ENCODE results near the gene A4GNT. TPM values are rescaled to one million over a fixed set of nuclear protein-coding genes. Genes with fewer than 3 reads are reported as not detected.
"Not testable (repeated sequence)": the region's sequence is repeated elsewhere in the genome, so short reads cannot be mapped to it uniquely, and the experiment has no call there.

A4GNT gene
- polyA plus RNA-seq, 4 donors: 0.78 to 1.7 (median 1.3) TPM

DNA sequence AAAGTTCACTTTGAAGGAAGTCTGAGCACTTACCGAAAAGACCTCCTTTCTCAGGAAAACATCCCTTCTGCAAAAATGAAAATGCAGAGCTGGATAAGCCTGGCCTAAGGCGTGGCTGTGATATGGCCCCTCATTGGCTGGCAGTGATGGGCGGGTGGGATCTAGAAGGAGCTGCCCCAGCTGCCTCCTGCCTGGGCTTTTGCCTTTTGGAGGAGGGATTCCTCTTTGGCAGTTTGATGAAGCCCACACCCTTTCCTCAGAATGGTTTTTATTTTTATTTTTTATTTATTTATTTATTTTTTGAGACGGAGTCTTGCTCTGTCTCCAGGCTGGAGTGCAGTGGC lies 12.8 kb downstream of the A4GNT start:
- no peak for DNase-seq (ENCODE audit: low read depth in 4 of 4, low spot score in 3 of 4)

DNA sequence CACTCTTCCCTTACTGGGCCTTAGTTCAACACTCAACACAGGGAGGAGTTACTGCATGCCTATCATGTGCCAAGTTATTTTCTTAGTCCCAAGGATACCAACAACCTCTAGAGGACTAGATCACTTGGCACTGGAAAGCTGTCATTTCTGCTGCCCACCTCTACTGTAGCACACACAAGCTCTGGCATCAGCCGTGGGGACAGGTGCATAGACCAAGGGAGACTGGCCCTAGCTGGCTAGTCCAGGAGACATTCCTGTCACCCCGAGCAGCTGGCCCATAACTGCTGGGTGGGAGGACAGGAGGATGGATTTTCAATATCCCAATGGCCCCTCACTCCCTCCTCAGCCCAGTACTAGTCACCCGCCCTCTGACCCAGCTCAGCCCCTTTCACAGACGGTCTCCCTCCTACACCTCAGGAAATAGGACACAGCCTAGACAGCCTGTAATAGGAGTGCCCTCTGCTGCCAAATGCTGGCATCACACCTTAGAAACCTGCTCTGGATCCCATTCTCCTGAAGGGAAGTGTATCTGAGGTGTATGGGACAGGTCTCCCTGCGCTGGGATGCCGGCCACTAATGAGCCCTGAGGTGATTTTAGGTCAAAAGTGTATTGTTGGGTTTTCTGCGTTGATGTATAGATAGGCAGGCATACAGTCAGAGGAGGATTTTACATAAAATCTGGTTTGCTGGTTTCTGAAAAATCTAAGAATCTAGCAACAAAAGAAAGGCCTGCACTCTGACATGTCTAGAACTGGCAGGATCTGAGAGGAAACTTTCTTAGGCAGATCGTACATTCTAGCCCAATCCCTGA lies 13.4 kb downstream of the A4GNT start:
- peak; percentile 44 to 56 (median 52) for DNase-seq (ENCODE audit: low read depth in 4 of 4, low spot score in 3 of 4)

DNA sequence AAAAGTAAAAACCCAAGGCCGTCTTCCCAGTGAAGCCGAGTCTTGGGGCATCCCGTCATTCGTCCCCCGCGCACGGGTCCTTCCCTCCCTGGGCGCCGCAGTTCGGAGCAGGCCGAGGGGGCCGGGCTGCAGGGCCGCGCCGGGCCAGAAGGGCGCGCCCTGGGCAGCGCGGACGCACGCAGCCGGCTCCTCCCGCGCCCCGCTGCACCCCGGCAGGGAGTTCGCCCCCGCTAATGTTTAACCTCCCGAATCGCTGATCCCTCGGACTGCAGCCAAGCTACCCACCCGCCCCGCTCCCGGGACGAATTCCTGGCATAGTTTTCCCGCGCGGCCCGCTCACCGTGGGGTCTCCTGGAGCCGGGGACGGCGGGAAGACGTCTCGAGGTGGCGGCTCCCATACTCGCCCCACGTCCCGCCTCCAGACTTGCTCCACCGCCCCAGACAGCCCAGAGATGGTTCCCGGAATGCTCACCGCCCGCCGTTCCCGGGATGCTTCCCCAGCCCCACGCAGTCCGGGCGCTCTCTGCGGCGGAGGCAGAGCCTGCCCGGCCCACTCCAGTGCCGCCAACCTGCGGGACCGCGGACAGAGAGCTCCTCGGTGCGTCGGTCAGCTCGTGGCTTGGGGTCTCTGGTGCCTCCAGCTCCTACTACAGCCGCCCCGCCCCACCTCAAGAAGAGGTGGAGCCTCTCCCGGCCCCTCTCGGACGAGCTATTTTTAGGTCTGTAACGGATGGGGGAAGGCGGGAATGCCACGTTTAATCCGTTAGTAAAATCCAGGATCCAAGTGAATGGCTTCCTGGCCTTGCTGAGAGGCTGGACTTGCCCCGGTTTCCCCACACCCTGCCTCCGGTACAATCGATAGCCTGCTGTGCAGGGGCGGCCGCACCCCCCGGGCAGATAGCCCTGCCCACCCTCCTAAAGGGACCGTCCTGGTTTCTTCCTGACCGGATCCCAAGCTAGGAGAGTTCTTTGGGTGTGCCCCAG lies 16.9 kb downstream of the A4GNT start, which contains the start of gene DZIP1L:
DZIP1L (minus strand) TSS at position 621 of the 984 bp plus-strand sequence. CDS start 11,637 bp downstream, outside the sequence.
- DNase-seq (ENCODE audit: low read depth in 4 of 4, low spot score in 3 of 4): peak; percentile 44 to 70 (median 60)

DNA sequence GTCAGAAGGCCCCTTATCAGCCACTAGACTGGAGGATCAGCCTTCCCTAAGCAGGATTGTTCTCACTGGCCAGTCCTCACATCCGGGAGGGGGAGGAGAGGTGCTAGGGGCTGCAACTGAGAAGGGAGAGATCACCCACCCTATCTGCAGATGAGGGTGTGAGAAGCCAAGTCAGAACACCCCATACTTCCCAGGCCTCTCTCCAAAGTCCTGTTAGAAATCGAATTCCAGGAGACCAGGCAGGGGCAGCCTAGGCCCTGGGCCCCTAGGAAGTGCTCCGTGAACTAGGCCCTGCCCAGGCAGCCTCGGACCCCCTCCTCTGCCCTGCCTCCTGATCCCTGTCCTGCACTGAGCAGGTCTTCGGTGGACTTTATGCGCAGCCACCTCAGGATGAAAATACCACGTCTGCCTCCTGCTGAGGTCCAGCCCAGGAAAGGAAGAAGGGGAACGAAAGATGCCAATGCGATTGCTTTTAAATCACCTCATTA lies 17.7 kb downstream of the A4GNT start:
- peak in 1 of 4 donors; percentile 26 for DNase-seq (ENCODE audit: low read depth in 4 of 4, low spot score in 3 of 4)

DNA sequence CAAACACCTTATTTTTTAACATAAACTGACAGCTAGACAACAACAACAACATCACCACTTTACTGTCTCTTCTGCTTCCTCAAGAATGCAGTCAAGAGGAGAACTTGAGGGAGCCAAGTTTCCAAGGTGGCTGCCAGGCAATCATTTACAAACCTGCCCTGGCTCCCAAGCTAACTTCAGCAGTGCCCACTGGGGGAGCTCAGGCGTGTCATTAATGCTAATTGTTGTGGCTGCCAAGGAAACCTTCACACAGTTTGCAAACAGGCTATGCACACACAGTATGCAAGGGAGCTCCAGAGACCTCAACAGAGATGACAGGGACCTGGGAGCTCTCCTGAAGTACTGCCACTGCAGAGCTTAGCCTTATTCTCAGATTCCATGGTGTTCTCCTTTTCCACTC lies 18.9 kb downstream of the A4GNT start:
- DNase-seq (ENCODE audit: low read depth in 4 of 4, low spot score in 3 of 4): peak; percentile 47 to 76 (median 70)

DNA sequence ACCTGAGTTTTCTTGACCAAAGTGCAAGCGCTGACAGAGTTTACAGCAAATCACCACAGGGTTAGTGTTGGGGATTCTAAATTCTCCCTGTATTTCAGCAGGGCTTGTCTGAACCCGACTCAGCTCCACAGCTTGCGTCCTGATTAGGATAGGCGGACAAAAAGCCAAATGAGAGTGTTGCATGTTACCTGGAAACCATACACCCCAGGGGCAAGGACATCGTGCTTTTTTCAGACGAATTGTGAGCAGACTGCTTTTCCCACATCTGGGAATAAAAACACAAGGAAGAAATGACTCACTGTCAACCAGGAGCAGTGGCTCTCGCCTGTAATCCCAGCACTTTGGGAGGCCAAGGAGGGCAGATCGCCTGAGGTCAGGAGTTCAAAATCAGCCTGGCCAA lies 19.8 kb downstream of the A4GNT start:
- no peak for DNase-seq (ENCODE audit: low read depth in 4 of 4, low spot score in 3 of 4)

DNA sequence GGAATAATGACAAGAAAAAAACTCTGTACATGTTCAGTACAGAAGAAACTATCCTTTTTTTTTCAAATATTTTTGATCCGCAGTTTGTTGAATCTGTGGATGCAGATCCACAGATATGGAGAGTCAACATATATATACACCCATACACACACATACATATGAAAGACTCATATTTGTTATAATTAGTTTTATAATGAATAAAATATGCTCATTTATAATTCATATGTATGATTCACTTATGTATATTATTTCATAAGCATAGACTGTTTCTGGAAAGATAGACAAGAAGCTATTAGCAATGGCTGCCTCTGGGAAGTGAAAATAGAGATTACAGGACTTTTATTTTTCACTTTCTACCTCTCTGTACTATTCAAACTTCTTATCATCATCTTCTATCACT lies 26.6 kb downstream of the A4GNT start:
- DNase-seq (ENCODE audit: low read depth in 4 of 4, low spot score in 3 of 4): no peak

DNA sequence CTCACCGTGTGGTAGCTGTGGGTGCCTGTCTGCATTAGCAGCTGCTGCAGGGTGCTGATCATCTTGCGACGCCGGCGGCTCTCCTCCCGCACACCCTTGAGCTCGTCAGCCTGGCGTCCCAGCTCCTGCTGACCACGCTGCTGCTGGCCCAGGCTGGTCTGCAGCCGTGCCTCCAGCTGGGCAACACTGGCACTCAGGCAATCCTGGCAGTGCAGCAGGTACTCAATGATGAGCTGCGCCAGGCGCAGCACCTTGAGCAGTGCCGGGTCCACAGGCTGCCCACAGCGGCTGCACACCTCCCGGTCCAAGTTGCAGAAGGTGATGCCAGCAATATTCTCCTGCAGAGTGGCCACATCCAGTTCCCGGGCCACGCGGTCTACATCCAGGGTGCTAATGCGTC lies 28.7 kb downstream of the A4GNT start:
- no peak for DNase-seq (ENCODE audit: low read depth in 4 of 4, low spot score in 3 of 4)

DNA sequence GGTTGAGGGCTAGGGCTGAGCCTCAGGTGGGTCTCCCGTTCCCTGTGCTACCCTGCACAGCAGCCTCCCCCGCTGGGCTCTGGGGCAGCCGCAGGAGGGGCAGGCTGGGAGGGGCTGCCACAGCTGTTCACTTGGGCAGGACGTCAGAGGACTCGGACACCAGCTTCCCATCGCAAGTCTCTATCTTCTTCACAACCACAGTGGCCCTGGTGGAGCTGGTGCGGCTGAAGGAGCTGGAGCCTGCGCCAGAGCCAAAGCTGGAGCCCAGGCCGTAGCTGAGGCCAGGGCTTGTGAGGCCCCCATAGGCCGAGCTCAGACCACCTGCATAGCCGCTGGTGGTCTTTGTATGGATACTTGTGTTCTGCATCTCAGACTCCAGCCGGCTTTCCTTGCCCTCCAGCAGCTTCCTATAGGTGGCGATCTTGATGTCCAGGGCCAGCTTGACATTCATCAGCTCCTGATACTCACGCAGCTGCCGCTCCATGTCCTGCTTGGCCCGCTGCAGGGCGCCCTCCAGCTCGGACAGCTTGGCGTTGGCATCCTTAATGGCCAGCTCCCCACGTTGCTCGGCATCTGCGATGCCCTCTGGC lies 30.7 kb downstream of the A4GNT start:
- DNase-seq (ENCODE audit: low read depth in 4 of 4, low spot score in 3 of 4): not testable (repeated sequence)

DNA sequence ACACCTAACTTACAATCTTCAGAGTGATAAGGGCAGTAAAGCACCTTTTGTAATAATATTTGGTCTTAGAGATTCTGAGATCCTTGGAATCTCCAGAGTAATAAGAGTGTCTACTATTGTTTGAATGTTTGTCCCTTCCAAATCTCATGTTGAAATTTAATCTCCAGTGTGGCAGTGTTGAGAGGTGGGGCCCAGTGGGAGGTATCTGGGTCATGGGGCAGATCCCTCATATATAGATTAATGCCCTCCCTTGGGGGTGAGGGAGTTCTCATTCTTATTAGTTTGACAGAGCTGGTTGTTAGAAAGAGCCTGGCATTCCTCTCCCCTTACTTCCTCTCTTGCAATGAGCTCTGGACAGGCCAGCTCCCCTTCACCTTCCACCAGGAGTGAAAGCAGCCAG lies 32.8 kb downstream of the A4GNT start:
- DNase-seq (ENCODE audit: low read depth in 4 of 4, low spot score in 3 of 4): no peak

DNA sequence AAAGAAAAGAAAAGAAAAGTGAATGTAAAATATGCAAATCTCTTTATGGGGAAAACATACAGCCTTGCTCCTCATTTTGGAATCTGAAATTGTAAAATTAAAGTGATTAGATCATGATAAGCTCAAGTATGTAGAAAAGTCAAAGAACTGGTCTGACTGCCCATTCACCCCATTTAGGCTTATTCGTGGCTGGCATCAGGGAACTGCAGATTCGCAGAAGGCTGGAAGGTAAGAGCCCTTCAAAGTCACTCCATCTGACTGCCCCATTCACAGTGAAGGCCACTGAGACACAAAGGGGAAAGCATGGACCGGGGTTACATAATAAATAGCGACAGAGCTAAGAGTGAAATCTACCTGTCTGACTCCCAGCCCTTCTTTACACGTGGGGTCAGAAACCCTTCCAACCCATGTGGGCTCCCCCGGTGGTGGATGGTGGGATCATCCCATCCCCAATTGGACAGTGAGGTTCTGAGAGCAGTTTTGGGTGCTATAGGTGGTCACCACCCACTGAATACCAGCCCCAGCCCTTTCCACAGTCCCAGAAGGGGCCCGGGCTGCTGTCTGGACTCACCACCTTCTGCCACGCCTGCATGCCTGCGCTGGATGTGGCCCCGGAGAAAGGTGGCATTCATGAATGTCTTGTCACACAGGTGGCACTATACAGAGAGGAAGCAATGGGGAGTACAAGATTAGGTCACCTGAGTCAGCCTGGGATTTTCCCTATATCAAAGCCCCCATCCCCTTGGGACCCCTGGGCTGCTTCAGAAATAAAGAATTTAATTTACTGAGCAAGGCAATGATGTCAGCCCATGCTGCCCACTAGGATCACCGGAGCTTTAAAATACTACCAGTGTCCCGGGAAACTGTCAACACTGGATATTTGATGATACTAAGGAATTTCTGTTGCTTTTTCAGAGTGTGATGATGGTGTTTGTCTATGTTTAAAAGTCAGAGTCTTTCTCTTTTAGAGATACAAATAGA lies 34.7 kb downstream of the A4GNT start:
- DNase-seq (ENCODE audit: low read depth in 4 of 4, low spot score in 3 of 4): no peak

DNA sequence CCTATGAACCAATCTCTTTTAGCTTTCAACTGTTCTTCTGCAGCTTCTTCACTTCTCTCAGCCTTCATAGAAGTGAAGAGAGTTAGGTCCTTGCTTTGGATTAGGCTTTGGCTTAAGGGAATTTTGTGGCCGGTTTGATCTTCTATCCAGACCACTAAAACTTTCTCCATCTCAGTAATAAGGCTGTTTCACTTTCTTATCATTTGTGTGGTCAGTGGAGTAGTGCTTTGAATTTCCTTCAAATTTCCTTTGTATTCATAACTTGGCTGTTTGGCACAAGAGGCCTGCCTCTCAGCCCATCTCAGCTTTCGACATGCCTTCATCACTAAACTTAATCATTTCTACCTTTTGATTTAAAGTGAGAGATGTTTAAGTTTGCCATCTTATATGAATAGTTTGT lies 38.5 kb downstream of the A4GNT start:
- DNase-seq (ENCODE audit: low read depth in 4 of 4, low spot score in 3 of 4): no peak

DNA sequence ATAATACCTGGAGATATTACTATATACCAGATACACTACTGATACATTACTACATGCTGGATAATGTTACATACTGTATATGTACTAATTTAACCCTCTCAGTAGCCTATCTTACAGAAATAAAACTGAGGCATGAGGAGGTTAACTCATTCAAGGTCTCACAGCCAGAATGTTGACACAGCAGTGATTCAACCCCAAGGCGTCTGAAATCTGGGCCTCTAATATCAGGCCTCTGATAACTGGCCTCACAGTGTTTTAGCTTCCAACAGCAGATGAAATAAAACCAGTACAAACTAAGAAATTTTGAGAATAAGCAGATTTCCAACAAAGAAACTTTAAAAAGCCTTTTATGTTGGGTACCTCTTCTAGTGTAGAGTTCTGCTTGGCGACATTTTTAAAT lies 40.2 kb downstream of the A4GNT start:
- no peak for DNase-seq (ENCODE audit: low read depth in 4 of 4, low spot score in 3 of 4)

DNA sequence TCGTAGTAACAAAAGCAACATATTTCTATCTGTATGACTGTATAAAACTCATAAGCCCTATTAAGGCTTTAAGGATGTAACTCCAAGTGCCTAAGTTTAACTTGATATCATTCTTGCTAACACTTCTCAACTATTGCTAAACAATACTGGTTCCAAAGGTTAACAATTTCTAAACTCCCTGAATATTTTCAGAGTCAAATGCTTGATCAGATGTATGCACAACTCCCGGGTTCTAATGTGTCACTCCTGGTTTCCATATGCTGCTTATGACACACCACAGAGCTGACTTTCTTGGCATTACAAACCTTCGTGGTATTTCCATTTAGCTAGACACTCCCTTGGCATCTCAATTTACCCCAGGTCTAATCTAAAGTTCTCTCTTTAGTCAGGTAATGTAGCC lies 43.1 kb downstream of the A4GNT start:
- DNase-seq (ENCODE audit: low read depth in 4 of 4, low spot score in 3 of 4): no peak

DNA sequence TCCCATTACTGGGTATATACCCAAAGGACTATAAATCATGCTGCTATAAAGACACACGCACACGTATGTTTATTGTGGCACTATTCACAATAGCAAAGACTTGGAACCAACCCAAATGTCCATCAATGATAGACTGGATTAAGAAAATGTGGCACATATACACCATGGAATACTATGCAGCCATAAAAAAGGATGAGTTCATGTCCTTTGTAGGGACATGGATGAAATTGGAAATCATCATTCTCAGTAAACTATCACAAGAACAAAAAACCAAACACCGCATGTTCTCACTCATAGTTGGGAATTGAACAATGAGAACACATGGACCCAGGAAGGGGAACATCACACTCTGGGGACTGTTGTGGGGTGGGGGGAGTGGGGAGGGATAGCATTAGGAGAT lies 46.4 kb downstream of the A4GNT start:
- not testable (repeated sequence) for DNase-seq (ENCODE audit: low read depth in 4 of 4, low spot score in 3 of 4)

DNA sequence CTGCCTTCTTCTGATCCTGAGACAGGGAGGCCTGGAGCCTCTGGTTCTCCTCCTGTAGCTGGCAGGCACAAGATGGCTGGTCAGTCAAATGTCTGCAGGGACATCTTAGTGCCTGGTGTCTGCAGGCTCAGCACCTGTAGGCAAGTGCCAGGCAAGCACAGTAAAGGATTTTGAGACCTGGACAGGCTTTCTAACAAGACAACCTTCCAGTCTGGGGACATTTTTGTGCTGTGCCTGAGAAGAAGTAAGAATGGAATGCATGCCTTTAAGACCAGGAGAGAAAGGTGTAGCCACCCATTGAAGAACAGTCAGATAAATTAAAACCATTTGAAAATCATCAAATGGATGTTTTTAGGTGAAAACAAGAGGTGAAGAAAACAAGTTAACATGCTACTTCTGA lies 48.0 kb downstream of the A4GNT start:
- DNase-seq (ENCODE audit: low read depth in 4 of 4, low spot score in 3 of 4): no peak

DNA sequence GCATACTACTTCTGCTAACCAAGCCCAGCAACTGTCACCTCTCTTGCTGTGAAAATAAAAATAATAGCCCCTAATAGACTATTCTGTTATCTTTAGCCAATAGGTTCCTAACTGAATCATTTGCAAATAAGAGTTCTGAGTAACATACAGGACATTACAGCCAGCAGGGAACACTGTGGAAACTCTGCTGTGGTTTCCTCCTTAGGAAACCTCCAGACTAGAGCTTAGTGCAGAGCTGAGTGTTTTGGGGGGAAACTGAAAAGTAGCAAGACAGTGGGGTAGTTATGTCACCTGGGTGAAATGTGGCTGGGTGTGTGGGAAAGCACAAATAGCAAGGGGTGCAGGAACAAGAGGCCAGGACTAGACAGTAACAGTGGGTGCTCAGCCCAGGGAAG lies 49.2 kb downstream of the A4GNT start:
- no peak for DNase-seq (ENCODE audit: low read depth in 4 of 4, low spot score in 3 of 4)

DNA sequence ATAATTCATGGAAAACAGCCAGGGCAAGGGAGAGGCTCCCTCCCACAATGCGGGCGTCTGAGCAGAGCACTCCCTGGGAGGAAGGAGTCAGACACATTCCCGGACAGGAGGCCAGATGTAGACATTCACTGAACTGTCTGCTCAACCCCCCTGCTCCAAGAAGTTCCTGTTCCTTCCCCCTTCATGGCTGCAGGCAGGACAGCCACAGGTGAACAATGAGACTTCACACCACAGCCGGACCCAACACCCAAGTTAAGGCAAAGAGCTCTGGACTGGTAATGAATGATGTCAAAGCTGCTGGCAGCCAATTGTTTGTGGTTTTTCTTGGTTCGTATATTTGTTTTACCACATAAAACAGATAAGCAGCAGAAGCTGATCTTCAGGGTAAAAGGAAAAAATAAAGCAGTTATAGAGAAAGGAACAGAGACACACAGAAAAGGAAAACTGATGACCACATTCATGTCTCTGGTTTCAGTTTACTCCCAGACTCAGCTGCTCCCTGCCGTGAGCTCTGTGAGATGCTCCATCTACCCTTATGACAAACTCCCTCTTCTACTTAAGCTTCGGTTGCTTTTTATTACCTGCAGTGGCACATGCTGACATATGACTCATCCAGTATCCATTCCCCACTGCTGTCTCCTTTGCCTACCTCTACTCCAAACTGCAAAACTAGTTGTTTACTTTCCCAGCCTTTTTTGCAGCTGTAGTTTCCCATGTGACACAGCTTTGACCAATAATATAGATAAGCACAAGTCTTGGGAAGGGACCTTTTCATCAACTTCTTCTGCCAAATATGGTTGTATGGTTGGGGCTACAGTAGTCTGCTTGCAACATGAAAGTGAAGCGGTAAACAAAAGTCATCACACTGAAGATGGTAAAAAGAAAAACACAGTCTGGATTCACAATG lies 49.9 kb downstream of the A4GNT start:
- no peak for DNase-seq (ENCODE audit: low read depth in 4 of 4, low spot score in 3 of 4)

Data from right renal pelvis (tissue), 4 donors.